Esophagus squamous epithelium (tissue), 4 donors: ENCODE data around the gene CCND1.

Experiments
- CTCF ChIP-seq, 6 experiments: fragments of 450-650 bp in 4 of 6; fragments of 200-600 bp in 2 of 6; sonication (generic) in 2 of 6; IDR thresholded peaks; one replicate each; pipeline ENCODE4 v1.5.1; 2016 to 2019; ENCODE audit warnings: antibody characterized with exemption in 6 of 6, mild to moderate bottlenecking in 4 of 6, moderate library complexity in 4 of 6
- POLR2A ChIP-seq, 4 donors: fragments of 450-650 bp; IDR thresholded peaks; one replicate each; pipeline ENCODE4 v1.6.1; 2017; ENCODE audit warnings: antibody characterized with exemption in 4 of 4, mild to moderate bottlenecking in 4 of 4, moderate library complexity in 3 of 4

- TF ChIP-seq CTCF (IDR thresholded peaks at IDR 0.05) (no peak), POLR2A (IDR thresholded peaks at IDR 0.05) (no peak)
These were observed 6.4 kb downstream of the CCND1 start for GRCh38 chr11:69647390-69647748.
